Lower leg skin (tissue), 4 donors: ENCODE data around the gene SRPX. TPM values are rescaled to one million over a fixed set of nuclear protein-coding genes. Genes with fewer than 3 reads are reported as not detected.

Experiments used
- DNase-seq, 2 donors: peaks; one replicate each; pipeline ENCODE4 v3.0.0-alpha.2; 2019; ENCODE audit warnings: low spot score in 2 of 2
- H3K4me3 ChIP-seq: fragments of 200-600 bp; sonication (generic); 2 replicates; pipeline ENCODE4 v1.5.1; 2017; ENCODE audit warnings: mild to moderate bottlenecking, low read depth; ENCODE audit not compliant: poor library complexity, severe bottlenecking
- CTCF ChIP-seq, 3 donors: fragments of 450-650 bp; IDR thresholded peaks; one replicate each; pipeline ENCODE4 v1.5.1; 2016; ENCODE audit warnings: antibody characterized with exemption in 3 of 3, mild to moderate bottlenecking in 3 of 3, moderate library complexity in 2 of 3
- POLR2A ChIP-seq, 2 donors: fragments of 450-650 bp; IDR thresholded peaks; one replicate each; pipeline ENCODE4 v1.6.1; 2016 to 2017; ENCODE audit warnings: antibody characterized with exemption in 2 of 2, mild to moderate bottlenecking in 1 of 2, moderate library complexity in 1 of 2
- WGBS, 2 donors: methylation state at CpG; one replicate each; pipeline ENCODE4 v1.1.5; 2018; 5-methylcytosine and 5-hydroxymethylcytosine counted together
- intact Hi-C: fragments of 100-400 bp; cut with DNase I; formaldehyde crosslinking; loops from one replicate; pipeline ENCODE4 v1.15.0; 2023; ENCODE audit warnings: low total_unique reads
- total RNA-seq, 4 donors: library from RNA; depleted of rRNA; stranded (reverse); fragments of >200 nt; gene quantifications; one replicate each; pipeline ENCODE4 v1.1.0, GENCODE V29; 2016

SRPX gene
- total RNA-seq, 4 donors from 2014 or later = 13.4 to 56.5 (median 22.3) TPM

- H3K4me3 ChIP-seq = no peak overlapping the region
- no peak for DNase-seq
- WGBS, 2 donors = 62 to 71% methylated on average over 11 of the region's 11 CpGs
- TF ChIP-seq CTCF (IDR thresholded peaks at IDR 0.05) (no peak), POLR2A (IDR thresholded peaks at IDR 0.05) (no peak)
- intact Hi-C loops = no loop called here
Measured at GRCh38 chrX:38214551-38215531, 5.8 kb downstream of the SRPX start.

- intact Hi-C loops = no loop called here
Measured at GRCh38 chrX:38214044-38214443, 6.6 kb downstream of the SRPX start.

GRCh38 chrX:38211891-38212635 lies 8.6 kb downstream of the SRPX start:
- no peak for DNase-seq
- TF ChIP-seq CTCF (IDR thresholded peaks at IDR 0.05) = no peak
- TF ChIP-seq POLR2A (IDR thresholded peaks at IDR 0.05) = no peak
- 52 to 80% methylated on average over 4 of the region's 4 CpGs for WGBS, 2 donors
- intact Hi-C loops = no loop called here
- H3K4me3 ChIP-seq = no peak overlapping the region

More at GRCh38 chrX:38214044-38214443, 6.6 kb downstream of the SRPX start:
- WGBS, 2 donors = 77% methylated on average over 1 of the region's 1 CpG; no CpG with 5 or more reads in 1 of the 2 donors
- TF ChIP-seq CTCF (IDR thresholded peaks at IDR 0.05) (no peak), POLR2A (IDR thresholded peaks at IDR 0.05) (no peak)
- H3K4me3 ChIP-seq = no peak overlapping the region
- no peak for DNase-seq

GRCh38 chrX:38206542-38206941 lies 14.1 kb downstream of the SRPX start:
- no peak for DNase-seq
- no peak overlapping the region for H3K4me3 ChIP-seq
- TF ChIP-seq CTCF (IDR thresholded peaks at IDR 0.05) (no peak), POLR2A (IDR thresholded peaks at IDR 0.05) (no peak)
- 53 to 58% methylated on average over 3 of the region's 3 CpGs for WGBS, 2 donors
- intact Hi-C loops = no loop called here

- H3K4me3 ChIP-seq = no peak overlapping the region
- intact Hi-C loops = no loop called here
- no peak for DNase-seq
- 66 to 82% methylated on average over 4 to 5 of the region's 5 CpGs for WGBS, 2 donors
- no peak for TF ChIP-seq POLR2A (IDR thresholded peaks at IDR 0.05)
- no peak for TF ChIP-seq CTCF (IDR thresholded peaks at IDR 0.05)
Measured at GRCh38 chrX:38206036-38206435, 14.6 kb downstream of the SRPX start.
